Uterus (tissue), 2 donors: ENCODE data around the gene TIFAB.

Experiments used
- CTCF ChIP-seq, 4 experiments: fragments of 200-600 bp in 2 of 4; fragments of 450-650 bp in 2 of 4; sonication (generic) in 2 of 4; IDR thresholded peaks; one replicate each; pipeline ENCODE4 v1.5.1; 2016 to 2019; ENCODE audit warnings: antibody characterized with exemption in 4 of 4, mild to moderate bottlenecking in 2 of 4, moderate library complexity in 1 of 4
- POLR2A ChIP-seq, 2 donors: fragments of 450-650 bp; IDR thresholded peaks; one replicate each; pipeline ENCODE4 v1.6.1; 2016; ENCODE audit warnings: antibody characterized with exemption in 2 of 2, mild to moderate bottlenecking in 1 of 2, moderate library complexity in 1 of 2

GRCh38 chr5:135447298-135447929 is 4.7 kb downstream of the TIFAB start, which contains the start of gene DCANP1:
- TF ChIP-seq CTCF (IDR thresholded peaks at IDR 0.05) (no peak), POLR2A (IDR thresholded peaks at IDR 0.05) (no peak)
